GM12878 (cell line): ENCODE data around the gene ARHGEF17. TPM values are rescaled to one million over a fixed set of nuclear protein-coding genes. Genes with fewer than 3 reads are reported as not detected.

Experiments
- BCL11A ChIP-seq: IDR thresholded peaks from 2 replicates; pipeline ENCODE4 v1.6.1; 2011; ENCODE audit warnings: low read depth, low read length
- MLLT1 ChIP-seq: fragments of 450-650 bp; IDR thresholded peaks from 2 replicates; pipeline ENCODE4 v1.6.1; 2016; ENCODE audit warnings: mild to moderate bottlenecking
- MTA2 ChIP-seq: fragments of 450-650 bp; IDR thresholded peaks from 2 replicates; pipeline ENCODE4 v1.6.1; 2016; ENCODE audit warnings: low read depth, mild to moderate bottlenecking, moderate library complexity
- NFYA ChIP-seq: IDR thresholded peaks from 2 replicates; pipeline ENCODE4 v1.6.1; 2011; ENCODE audit warnings: low read depth, mild to moderate bottlenecking, low read length, improper control_type of control experiment, borderline replicate concordance
- RAD51 ChIP-seq: fragments of 450-650 bp; IDR thresholded peaks from 2 replicates; pipeline ENCODE4 v1.6.1; 2016; ENCODE audit warnings: moderate library complexity, mild to moderate bottlenecking, inconsistent platforms
- RUNX3 ChIP-seq: IDR thresholded peaks from 2 replicates; pipeline ENCODE4 v1.6.1; 2012; ENCODE audit warnings: low read length, inconsistent platforms
- WRNIP1 ChIP-seq: IDR thresholded peaks from 2 replicates; pipeline ENCODE4 v1.6.1; 2011; ENCODE audit warnings: low read depth, low read length, improper control_type of control experiment, borderline replicate concordance
- ZBTB40 ChIP-seq: fragments of 450-650 bp; IDR thresholded peaks from 2 replicates; pipeline ENCODE4 v1.6.1; 2016; ENCODE audit warnings: mild to moderate bottlenecking, moderate library complexity, borderline replicate concordance
- polyA plus RNA-seq, 11 experiments: library from polyadenylated mRNA; depleted of rRNA in 4 of 11; unstranded in 6 of 11; stranded (reverse) in 5 of 11; fragments of >200 nt; fragmentation: Nextera tagmentation in 4 of 11; fragmentation: Illumina TruSeq in 1 of 11; extraction: Ambion mirVana in 4 of 11; extraction: Trizol in 1 of 11; gene quantifications; 1 replicate in 1 of 11; 2 replicates in 10 of 11; pipeline versions ENCODE4 v1.2.1 to v1.2.3, GENCODE V29; 2011 to 2016; ENCODE audit warnings: inconsistent platforms in 2 of 11, missing spikeins in 2 of 11, low read depth in 1 of 11
- total RNA-seq, 4 experiments: library from RNA; depleted of rRNA in 3 of 4; stranded (reverse); fragments of >200 nt in 3 of 4; fragmentation: Illumina TruSeq in 1 of 4; extraction: Trizol in 1 of 4; gene quantifications; 2 replicates each; pipeline versions ENCODE4 v1.2.1 to v1.2.3, GENCODE V29; 2013 to 2021

Gene ARHGEF17
- total and polyA plus RNA-seq, 10 of the 15 experiments (the other 5 are each of a cell fraction or from before 2014, with no cell fraction given), result 0.15 to 11.0 (median 1.7) TPM

- TF ChIP-seq WRNIP1 (no peak), BCL11A (no peak), RUNX3 (no peak), RAD51 (no peak), MTA2 (no peak), NFYA (no peak), ZBTB40 (no peak), MLLT1 (no peak)
These were observed 8.3 kb upstream of the ARHGEF17 start (continued) for GRCh38 chr11:73299751-73300150.
